ENCODE results near the gene LENG8.

LENG8 gene

DNA sequence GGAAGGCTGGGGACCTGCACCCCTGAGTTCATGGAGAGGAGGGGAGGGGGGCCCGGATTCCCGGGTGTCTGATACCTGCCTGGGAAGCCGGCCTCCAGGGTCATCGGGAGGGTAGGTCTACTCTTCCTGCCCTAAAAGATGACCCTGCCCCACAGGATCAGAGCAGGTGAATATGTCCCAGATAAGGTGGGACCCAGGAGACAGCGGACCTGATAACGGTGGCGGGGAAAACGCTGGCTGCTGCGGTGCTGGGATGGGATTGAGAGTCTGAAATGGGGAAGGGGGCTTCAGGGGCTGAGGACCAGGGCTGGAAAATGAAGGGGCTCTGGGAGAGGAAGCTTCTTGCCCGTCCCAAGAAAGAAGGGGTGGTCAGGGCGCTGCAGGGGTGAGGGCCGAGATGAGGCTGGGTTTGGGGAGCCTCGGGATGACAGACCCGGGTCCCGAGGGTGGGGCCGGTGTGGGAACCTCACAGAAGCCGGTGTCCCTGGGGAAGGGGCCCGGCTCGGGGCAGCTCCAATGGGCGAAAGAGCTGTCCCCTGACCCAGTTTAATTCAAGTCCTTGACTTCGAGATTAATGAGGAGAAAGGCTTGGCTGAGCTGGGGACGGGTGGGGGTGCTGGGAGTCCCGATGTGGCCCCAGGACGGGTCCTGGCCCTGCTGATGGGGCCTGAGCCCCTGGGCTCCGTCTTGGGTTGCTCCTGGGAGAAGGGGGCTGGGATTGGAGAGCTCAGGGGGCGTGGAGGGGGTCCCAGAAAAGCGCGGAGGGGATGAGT lies 32.9 kb upstream of the LENG8 start:
- no peak for DNase-seq
- H3K4me1 ChIP-seq (ENCODE audit: control insufficient read depth, insufficient read depth, low read length, poor library complexity, severe bottlenecking), result peaks cover 9% of the 10 kb centered on the region
- peaks cover 29% of the 10 kb centered on the region for H3K27me3 ChIP-seq (replicated peaks; ENCODE audit: control insufficient read depth, insufficient read depth, low read length, poor library complexity, severe bottlenecking)
- H3K9me3 ChIP-seq (ENCODE audit: control insufficient read depth, low read length), result no peaks in the 10 kb centered on the region
- H3K4me3 ChIP-seq (ENCODE audit: insufficient read depth, low read depth, low read length, poor library complexity, severe bottlenecking), result no peak overlapping the region
- no peak overlapping the region for H3K27ac ChIP-seq (ENCODE audit: insufficient read depth, low read length, poor library complexity, severe bottlenecking)
- H3K36me3 ChIP-seq (ENCODE audit: control insufficient read depth, insufficient read depth, low read length), result no peaks in the 10 kb centered on the region

DNA sequence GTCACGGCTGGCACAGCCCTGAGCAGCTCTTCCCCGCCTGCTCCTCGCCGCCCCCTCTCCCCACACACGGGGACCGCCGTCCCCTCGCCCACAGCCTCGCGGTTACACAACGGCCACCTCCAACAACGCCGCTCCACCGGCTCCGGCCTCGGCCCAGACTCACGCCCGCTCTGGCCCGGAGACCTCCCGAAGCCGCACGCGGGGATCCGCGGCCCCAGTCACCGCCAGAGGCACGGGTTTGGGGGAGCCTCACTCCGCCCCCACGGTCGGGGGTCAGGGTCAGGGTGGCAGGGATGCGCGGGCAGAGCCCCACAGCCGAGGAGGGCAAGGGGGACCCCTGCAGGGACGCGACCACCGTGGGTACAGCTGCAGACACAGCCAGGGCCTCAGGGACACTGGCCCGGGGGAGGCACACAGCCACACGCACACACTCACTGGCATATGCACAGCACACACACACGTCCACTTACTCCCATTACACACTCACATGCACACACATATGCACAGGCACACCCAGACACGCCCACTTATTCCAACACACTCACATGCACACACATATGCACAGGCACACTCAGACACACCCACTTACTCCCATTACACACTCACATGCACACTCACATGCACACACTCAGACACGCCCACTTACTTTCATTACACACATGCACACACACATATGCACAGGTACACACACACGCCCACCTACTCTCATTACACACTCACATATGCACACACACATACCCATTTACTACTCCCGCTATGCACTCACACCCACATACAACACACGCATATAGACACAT lies 32.1 kb upstream of the LENG8 start:
- Histone ChIP-seq H3K27me3 (replicated peaks; ENCODE audit: control insufficient read depth, insufficient read depth, low read length, poor library complexity, severe bottlenecking) (peaks cover 29% of the 10 kb centered on the region), H3K27ac (ENCODE audit: insufficient read depth, low read length, poor library complexity, severe bottlenecking) (no peak overlapping the region), H3K4me1 (ENCODE audit: control insufficient read depth, insufficient read depth, low read length, poor library complexity, severe bottlenecking) (peaks cover 9% of the 10 kb centered on the region), H3K4me3 (ENCODE audit: insufficient read depth, low read depth, low read length, poor library complexity, severe bottlenecking) (no peak overlapping the region), H3K36me3 (ENCODE audit: control insufficient read depth, insufficient read depth, low read length) (no peaks in the 10 kb centered on the region), H3K9me3 (ENCODE audit: control insufficient read depth, low read length) (no peaks in the 10 kb centered on the region)
- no peak for DNase-seq

DNA sequence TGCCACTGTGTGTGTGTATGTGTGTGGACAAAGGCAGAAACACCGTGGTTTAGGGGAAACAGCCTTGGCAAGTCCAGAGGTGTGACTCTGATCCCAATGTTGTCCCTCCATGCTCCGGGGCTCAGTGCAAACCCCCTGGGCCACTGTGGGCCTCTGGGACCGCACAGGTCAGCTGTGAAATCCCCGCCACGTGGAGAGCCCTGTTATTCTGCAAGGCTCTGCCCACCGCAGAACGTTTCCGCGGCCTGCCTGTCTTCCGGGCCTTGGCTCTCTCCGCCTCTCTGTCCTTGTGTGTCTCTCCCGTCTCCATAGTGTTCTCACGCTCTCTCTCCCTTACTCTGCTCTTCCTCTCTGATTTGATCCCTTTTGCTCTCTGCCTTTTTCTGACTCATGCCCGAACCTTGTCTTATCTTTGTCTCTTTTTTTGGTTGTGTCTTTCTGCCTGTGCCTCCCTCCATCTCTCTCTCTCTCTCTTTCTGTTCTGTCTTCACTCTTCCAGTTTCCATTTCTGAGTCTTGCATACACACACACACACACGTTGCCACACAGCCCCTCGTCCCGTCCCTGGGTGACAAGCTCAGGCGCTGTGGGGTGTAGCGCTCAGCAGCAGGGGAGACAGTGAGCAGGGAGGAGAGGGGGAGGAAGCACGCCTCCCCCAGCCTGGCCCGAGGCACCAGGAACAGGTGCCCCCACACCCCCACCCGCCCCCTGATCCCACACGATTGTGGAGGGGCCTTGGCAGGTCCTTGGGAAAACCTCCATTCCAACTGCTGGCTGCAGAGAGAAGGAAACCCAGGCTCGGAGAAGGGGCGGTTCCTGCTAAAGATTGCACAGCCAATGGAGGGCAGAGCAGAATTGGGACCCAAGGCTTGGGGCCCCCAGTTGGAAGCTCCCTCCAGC lies 30.7 kb upstream of the LENG8 start:
- Histone ChIP-seq H3K27me3 (replicated peaks; ENCODE audit: control insufficient read depth, insufficient read depth, low read length, poor library complexity, severe bottlenecking) (peaks cover 29% of the 10 kb centered on the region), H3K4me1 (ENCODE audit: control insufficient read depth, insufficient read depth, low read length, poor library complexity, severe bottlenecking) (peaks cover 9% of the 10 kb centered on the region), H3K4me3 (ENCODE audit: insufficient read depth, low read depth, low read length, poor library complexity, severe bottlenecking) (no peak overlapping the region), H3K9me3 (ENCODE audit: control insufficient read depth, low read length) (no peaks in the 10 kb centered on the region), H3K36me3 (ENCODE audit: control insufficient read depth, insufficient read depth, low read length) (no peaks in the 10 kb centered on the region), H3K27ac (ENCODE audit: insufficient read depth, low read length, poor library complexity, severe bottlenecking) (no peak overlapping the region)
- no peak for DNase-seq

DNA sequence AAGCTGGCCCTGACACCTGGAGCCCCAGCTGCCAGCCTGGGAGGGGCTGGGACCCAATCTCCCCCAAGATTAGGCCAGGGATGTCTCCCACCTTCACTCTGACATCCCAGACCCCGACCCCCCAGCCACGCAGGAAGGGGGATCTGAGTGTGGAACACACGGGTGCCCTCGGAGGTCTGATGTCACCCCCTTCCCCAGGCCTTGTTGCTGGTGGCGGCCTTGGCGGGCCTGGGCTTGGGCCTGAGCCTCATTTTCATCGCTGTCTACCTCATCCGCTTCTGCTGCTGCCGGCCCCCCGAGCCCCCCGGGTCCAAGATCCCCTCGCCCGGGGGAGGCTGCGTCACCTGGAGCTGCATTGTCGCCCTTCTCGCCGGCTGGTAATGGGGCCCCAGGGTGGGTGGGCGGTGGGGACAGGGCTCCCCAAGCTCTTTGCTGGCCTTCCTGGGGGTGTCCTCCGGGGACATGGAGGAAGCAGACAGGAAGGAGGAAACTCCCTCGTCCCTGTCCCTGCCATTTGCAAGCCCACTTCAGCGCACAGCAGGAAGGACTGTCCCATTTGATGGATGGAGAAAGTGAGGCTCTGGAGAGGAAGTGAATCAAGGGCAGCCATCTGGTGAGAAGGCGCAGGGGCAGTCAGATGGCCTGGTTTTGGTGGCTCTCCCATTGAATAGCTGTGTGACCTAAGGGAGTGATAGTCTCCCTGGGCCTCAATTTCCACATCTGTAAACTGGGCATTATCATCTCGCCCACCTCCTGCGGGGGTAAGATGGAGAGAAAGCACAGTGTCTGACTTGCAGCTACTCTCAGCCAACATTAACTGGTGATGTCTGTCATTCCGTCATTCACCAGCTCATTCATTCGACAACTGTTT lies 29.8 kb upstream of the LENG8 start:
- Histone ChIP-seq H3K4me1 (ENCODE audit: control insufficient read depth, insufficient read depth, low read length, poor library complexity, severe bottlenecking) (peaks cover 9% of the 10 kb centered on the region), H3K27me3 (replicated peaks; ENCODE audit: control insufficient read depth, insufficient read depth, low read length, poor library complexity, severe bottlenecking) (peaks cover 29% of the 10 kb centered on the region), H3K36me3 (ENCODE audit: control insufficient read depth, insufficient read depth, low read length) (no peaks in the 10 kb centered on the region), H3K9me3 (ENCODE audit: control insufficient read depth, low read length) (no peaks in the 10 kb centered on the region), H3K4me3 (ENCODE audit: insufficient read depth, low read depth, low read length, poor library complexity, severe bottlenecking) (no peak overlapping the region), H3K27ac (ENCODE audit: insufficient read depth, low read length, poor library complexity, severe bottlenecking) (no peak overlapping the region)
- DNase-seq, result no peak

DNA sequence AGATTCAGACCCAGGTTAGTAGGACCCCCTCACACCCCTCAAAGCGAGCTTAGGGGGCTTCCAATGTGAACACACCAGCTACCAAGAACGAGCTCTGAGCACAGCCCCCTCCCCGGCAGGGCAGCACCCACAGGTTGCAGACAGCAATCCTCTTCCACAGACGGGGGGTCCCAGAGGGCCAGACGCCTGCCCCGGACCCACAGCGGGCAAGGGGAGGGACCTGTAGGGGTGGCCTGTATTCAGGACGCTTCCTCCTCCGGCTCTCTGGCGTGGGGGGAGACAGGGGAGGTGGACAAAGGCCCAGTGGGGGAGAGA lies 29.0 kb upstream of the LENG8 start:
- Histone ChIP-seq H3K4me3 (ENCODE audit: insufficient read depth, low read depth, low read length, poor library complexity, severe bottlenecking) (no peak overlapping the region), H3K4me1 (ENCODE audit: control insufficient read depth, insufficient read depth, low read length, poor library complexity, severe bottlenecking) (peaks cover 9% of the 10 kb centered on the region), H3K9me3 (ENCODE audit: control insufficient read depth, low read length) (no peaks in the 10 kb centered on the region), H3K36me3 (ENCODE audit: control insufficient read depth, insufficient read depth, low read length) (no peaks in the 10 kb centered on the region), H3K27ac (ENCODE audit: insufficient read depth, low read length, poor library complexity, severe bottlenecking) (no peak overlapping the region), H3K27me3 (replicated peaks; ENCODE audit: control insufficient read depth, insufficient read depth, low read length, poor library complexity, severe bottlenecking) (peaks cover 22% of the 10 kb centered on the region)
- no peak for DNase-seq

DNA sequence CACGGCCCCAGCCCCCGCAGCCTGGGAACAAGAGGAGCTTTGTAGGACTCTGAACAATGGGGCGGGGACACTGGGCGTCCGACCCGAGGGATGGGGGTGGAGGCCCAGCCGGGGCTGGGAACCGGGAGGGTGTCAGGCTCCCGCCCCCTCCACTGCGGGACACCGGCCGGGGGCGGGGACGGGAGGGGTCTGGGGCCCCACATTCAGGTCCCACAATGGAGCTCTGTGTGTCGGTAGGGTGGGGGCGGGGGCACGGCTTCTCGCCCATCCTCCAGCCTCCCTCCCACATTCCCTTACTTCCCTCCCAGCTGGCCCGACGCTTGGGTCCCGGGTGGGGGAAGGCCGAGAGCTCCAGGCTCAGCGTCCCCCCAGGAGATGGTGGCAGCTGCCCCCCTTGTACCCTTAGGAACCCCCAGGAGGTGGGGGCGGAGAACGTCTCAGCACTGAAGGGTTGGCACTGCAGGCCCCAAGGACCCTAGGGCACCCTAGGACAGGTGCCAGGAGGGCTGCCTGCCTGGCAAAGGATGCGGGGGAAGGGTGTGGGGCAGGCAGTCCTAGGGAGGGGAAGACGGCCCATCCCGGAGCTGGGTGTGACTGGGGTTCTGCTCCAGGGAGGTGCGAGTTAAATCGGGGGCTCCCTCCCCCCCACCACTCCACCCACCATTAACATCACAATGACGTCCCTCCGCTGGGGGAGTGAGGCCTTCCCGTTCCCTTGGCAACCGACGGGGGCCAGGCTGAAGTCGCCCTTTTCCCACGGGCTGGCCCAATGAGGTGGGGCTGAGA lies 28.4 kb upstream of the LENG8 start:
- H3K27me3 ChIP-seq (replicated peaks; ENCODE audit: control insufficient read depth, insufficient read depth, low read length, poor library complexity, severe bottlenecking), result peaks cover 19% of the 10 kb centered on the region
- no peaks in the 10 kb centered on the region for H3K9me3 ChIP-seq (ENCODE audit: control insufficient read depth, low read length)
- H3K27ac ChIP-seq (ENCODE audit: insufficient read depth, low read length, poor library complexity, severe bottlenecking), result no peak overlapping the region
- H3K4me3 ChIP-seq (ENCODE audit: insufficient read depth, low read depth, low read length, poor library complexity, severe bottlenecking), result no peak overlapping the region
- DNase-seq, result no peak
- H3K4me1 ChIP-seq (ENCODE audit: control insufficient read depth, insufficient read depth, low read length, poor library complexity, severe bottlenecking), result peaks cover 6% of the 10 kb centered on the region
- H3K36me3 ChIP-seq (ENCODE audit: control insufficient read depth, insufficient read depth, low read length), result no peaks in the 10 kb centered on the region

DNA sequence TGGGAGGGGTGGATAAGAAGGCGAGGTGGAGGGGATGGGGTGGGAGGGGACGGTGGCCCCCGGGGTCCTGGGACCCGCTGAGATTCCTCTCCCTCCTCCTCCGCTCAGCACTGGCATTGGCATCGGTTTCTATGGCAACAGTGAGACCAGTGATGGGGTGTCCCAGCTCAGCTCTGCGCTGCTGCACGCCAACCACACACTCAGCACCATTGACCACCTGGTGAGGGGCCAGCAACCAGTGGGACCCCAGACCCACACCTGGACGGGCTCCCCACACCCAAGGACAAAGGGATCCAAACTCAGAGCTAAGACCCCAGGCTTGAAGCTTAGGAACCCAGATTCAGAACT lies 27.9 kb upstream of the LENG8 start:
- peaks cover 13% of the 10 kb centered on the region for H3K27me3 ChIP-seq (replicated peaks; ENCODE audit: control insufficient read depth, insufficient read depth, low read length, poor library complexity, severe bottlenecking)
- no peaks in the 10 kb centered on the region for H3K36me3 ChIP-seq (ENCODE audit: control insufficient read depth, insufficient read depth, low read length)
- H3K9me3 ChIP-seq (ENCODE audit: control insufficient read depth, low read length), result no peaks in the 10 kb centered on the region
- DNase-seq, result no peak
- peaks cover 3% of the 10 kb centered on the region for H3K4me1 ChIP-seq (ENCODE audit: control insufficient read depth, insufficient read depth, low read length, poor library complexity, severe bottlenecking)
- no peak overlapping the region for H3K27ac ChIP-seq (ENCODE audit: insufficient read depth, low read length, poor library complexity, severe bottlenecking)
- H3K4me3 ChIP-seq (ENCODE audit: insufficient read depth, low read depth, low read length, poor library complexity, severe bottlenecking), result no peak overlapping the region

DNA sequence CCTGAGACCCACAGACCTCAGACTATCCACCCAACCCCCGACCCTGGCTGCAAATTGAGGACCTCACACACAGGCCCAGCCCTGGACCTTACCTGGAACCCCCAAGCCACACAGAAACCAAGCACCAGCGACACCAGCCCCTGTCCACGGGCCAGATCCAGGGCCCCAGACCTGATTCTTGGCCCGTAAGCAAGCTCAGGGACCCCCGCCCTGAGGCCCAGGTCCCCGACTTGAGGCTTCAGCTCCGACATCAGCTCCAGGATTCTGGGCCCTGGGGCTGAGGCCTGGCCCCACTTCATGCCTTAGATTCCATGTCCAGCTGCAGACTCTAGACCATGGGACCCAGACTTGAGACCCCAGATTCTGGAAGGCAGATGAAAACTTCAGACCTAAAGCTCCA lies 27.5 kb upstream of the LENG8 start:
- no peak for DNase-seq
- peaks cover 10% of the 10 kb centered on the region for H3K27me3 ChIP-seq (replicated peaks; ENCODE audit: control insufficient read depth, insufficient read depth, low read length, poor library complexity, severe bottlenecking)
- H3K4me1 ChIP-seq (ENCODE audit: control insufficient read depth, insufficient read depth, low read length, poor library complexity, severe bottlenecking), result peaks cover 3% of the 10 kb centered on the region

DNA sequence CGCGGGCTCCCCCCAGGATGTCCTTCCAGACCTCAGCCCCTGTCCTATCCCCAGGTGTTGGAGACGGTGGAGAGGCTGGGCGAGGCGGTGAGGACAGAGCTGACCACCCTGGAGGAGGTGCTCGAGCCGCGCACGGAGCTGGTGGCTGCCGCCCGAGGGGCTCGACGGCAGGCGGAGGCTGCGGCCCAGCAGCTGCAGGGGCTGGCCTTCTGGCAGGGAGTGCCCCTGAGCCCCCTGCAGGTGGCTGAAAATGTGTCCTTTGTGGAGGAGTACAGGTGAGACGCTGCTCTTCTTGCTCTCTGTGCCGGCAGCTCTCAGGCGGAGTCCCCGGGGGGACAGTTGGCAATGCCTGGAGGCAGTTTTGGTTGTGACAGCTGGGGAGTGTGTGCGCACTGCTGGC lies 26.9 kb upstream of the LENG8 start:
- H3K9me3 ChIP-seq (ENCODE audit: control insufficient read depth, low read length), result no peaks in the 10 kb centered on the region
- H3K36me3 ChIP-seq (ENCODE audit: control insufficient read depth, insufficient read depth, low read length), result no peaks in the 10 kb centered on the region
- H3K4me1 ChIP-seq (ENCODE audit: control insufficient read depth, insufficient read depth, low read length, poor library complexity, severe bottlenecking), result peaks cover 3% of the 10 kb centered on the region
- no peak overlapping the region for H3K4me3 ChIP-seq (ENCODE audit: insufficient read depth, low read depth, low read length, poor library complexity, severe bottlenecking)
- DNase-seq, result no peak
- peaks cover 10% of the 10 kb centered on the region for H3K27me3 ChIP-seq (replicated peaks; ENCODE audit: control insufficient read depth, insufficient read depth, low read length, poor library complexity, severe bottlenecking)
- H3K27ac ChIP-seq (ENCODE audit: insufficient read depth, low read length, poor library complexity, severe bottlenecking), result no peak overlapping the region

More for the DNA sequence above, 27.5 kb upstream of the LENG8 start:
- no peaks in the 10 kb centered on the region for H3K36me3 ChIP-seq (ENCODE audit: control insufficient read depth, insufficient read depth, low read length)
- H3K9me3 ChIP-seq (ENCODE audit: control insufficient read depth, low read length), result no peaks in the 10 kb centered on the region
- no peak overlapping the region for H3K4me3 ChIP-seq (ENCODE audit: insufficient read depth, low read depth, low read length, poor library complexity, severe bottlenecking)
- no peak overlapping the region for H3K27ac ChIP-seq (ENCODE audit: insufficient read depth, low read length, poor library complexity, severe bottlenecking)
